K562 (cell line): ENCODE measurements around the gene SGMS1. TPM values are rescaled to one million over a fixed set of nuclear protein-coding genes. Genes with fewer than 3 reads are reported as not detected.

Source experiments
- LEF1 ChIP-seq: fragments of 450-650 bp; IDR thresholded peaks from 2 replicates; pipeline ENCODE4 v1.6.1; 2016; ENCODE audit warnings: mild to moderate bottlenecking
- MCM5 ChIP-seq: fragments of 450-650 bp; IDR thresholded peaks from 2 replicates; pipeline ENCODE4 v1.6.1; 2016; ENCODE audit warnings: low read depth
- NONO ChIP-seq, 2 experiments: fragments of 200-400 bp in 1 of 2; fragments of 450-650 bp in 1 of 2; formaldehyde crosslinking in 1 of 2; IDR thresholded peaks; 2 replicates each; pipeline ENCODE4 v1.6.1; 2017; ENCODE audit warnings: low read depth in 2 of 2, mild to moderate bottlenecking in 2 of 2, moderate library complexity in 2 of 2, low read length in 1 of 2
- PCBP2 ChIP-seq: fragments of 200-400 bp; formaldehyde crosslinking; IDR thresholded peaks from 2 replicates; pipeline ENCODE4 v1.6.1; 2018; ENCODE audit warnings: low read length, low read depth, mild to moderate bottlenecking, moderate library complexity; ENCODE audit not compliant: poor library complexity, severe bottlenecking
- PHTF2 ChIP-seq: fragments of 250-450 bp; sonication (Bioruptor Pico); IDR thresholded peaks from 2 replicates; pipeline ENCODE4 v1.5.0; 2021; ENCODE audit warnings: mild to moderate bottlenecking
- POLR2B ChIP-seq: fragments of 450-650 bp; IDR thresholded peaks from 2 replicates; pipeline ENCODE4 v1.6.1; 2018; ENCODE audit warnings: low read depth; ENCODE audit not compliant: partially characterized antibody
- RFX5 ChIP-seq: IDR thresholded peaks from 2 replicates; pipeline ENCODE4 v1.6.1; 2011; ENCODE audit warnings: low read depth, mild to moderate bottlenecking, improper control_type of control experiment, low read length
- polyA plus RNA-seq, 8 experiments: library from polyadenylated mRNA; depleted of rRNA in 4 of 8; stranded (reverse) in 5 of 8; unstranded in 3 of 8; fragments of >200 nt; fragmentation: Nextera tagmentation in 2 of 8; fragmentation: Illumina TruSeq in 1 of 8; extraction: Ambion mirVana in 2 of 8; extraction: Trizol in 1 of 8; gene quantifications; 2 replicates each; pipeline versions ENCODE4 v1.2.1 to v1.2.3, GENCODE V29; 2011 to 2014; ENCODE audit warnings: inconsistent platforms in 1 of 8, missing spikeins in 1 of 8
- total RNA-seq, 7 experiments: library from RNA; depleted of rRNA in 6 of 7; stranded (reverse); fragments of >200 nt in 6 of 7; fragmentation: Illumina TruSeq in 2 of 7; extraction: Trizol in 2 of 7; gene quantifications; 2 replicates each; pipeline versions ENCODE4 v1.2.1 to v1.2.3, GENCODE V29; 2011 to 2021; ENCODE audit warnings: low replicate concordance in 1 of 7
- TF ChIP-seq, protein P1 (sequence below): sonication (generic); formaldehyde crosslinking; IDR thresholded peaks from 2 replicates; pipeline ENCODE4 v1.4.0; 2020; ENCODE audit warnings: mild to moderate bottlenecking, missing genetic modification reagents
- TF ChIP-seq, protein P2 (sequence below), 2 experiments: fragments of 450-650 bp; IDR thresholded peaks; 2 replicates each; pipeline ENCODE4 v1.6.1; 2016; ENCODE audit warnings: mild to moderate bottlenecking in 2 of 2, borderline replicate concordance in 1 of 2, low read depth in 1 of 2, moderate library complexity in 1 of 2
- TF ChIP-seq, protein P3 (sequence below), 2 experiments: fragments of 450-650 bp; IDR thresholded peaks; 2 replicates each; pipeline ENCODE4 v1.6.1; 2016
- TF ChIP-seq, protein P4 (sequence below): sonication (generic); formaldehyde crosslinking; IDR thresholded peaks from 2 replicates; pipeline ENCODE4 v1.8.1; 2023; ENCODE audit warnings: mild to moderate bottlenecking, missing genetic modification reagents
- TF ChIP-seq, protein P5 (sequence below): sonication (generic); formaldehyde crosslinking; IDR thresholded peaks from 2 replicates; pipeline ENCODE4 v1.5.0; 2020; ENCODE audit warnings: missing genetic modification reagents

SGMS1 gene
- total and polyA plus RNA-seq, 9 of the 15 experiments (the other 6 are each of a cell fraction or from before 2014, with no cell fraction given) = 22.6 to 232 (median 82.2) TPM

DNA sequence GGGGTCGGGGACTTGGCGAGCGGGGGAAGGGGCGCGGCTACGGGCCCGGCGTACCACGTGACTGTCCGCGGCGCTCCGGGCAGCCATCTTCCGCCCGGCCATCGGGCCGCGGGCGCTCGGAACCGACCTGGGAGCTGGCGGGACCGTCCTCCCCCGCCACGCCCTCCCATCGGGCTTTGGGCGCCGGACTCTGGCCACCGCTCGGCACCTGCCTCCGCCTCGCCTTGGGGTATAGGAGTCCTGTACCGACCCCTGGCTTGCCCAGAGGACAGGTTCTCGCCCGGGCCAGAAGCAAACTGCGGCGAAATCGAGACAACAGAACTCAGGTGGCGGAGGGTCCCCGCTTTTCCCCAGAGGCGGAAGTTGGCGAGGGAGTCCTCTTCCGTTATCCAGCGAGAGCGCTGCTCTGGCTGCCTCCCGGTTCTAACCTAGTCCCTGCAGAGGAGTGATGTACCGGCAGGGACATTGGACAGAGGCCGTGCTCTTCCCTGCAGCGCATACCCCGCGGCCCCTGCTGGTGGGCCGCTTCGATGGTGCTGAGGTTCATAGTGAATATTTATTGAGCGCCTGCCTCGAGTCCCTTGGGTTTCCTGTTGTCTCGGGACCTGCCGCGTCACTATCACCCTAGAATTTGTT is 1.2 kb upstream of the SGMS1 start (continued):
- TF ChIP-seq MCM5 = no peak
- TF ChIP-seq, protein P1, sequence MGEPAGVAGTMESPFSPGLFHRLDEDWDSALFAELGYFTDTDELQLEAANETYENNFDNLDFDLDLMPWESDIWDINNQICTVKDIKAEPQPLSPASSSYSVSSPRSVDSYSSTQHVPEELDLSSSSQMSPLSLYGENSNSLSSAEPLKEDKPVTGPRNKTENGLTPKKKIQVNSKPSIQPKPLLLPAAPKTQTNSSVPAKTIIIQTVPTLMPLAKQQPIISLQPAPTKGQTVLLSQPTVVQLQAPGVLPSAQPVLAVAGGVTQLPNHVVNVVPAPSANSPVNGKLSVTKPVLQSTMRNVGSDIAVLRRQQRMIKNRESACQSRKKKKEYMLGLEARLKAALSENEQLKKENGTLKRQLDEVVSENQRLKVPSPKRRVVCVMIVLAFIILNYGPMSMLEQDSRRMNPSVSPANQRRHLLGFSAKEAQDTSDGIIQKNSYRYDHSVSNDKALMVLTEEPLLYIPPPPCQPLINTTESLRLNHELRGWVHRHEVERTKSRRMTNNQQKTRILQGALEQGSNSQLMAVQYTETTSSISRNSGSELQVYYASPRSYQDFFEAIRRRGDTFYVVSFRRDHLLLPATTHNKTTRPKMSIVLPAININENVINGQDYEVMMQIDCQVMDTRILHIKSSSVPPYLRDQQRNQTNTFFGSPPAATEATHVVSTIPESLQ = no peak
- TF ChIP-seq, protein P2, sequence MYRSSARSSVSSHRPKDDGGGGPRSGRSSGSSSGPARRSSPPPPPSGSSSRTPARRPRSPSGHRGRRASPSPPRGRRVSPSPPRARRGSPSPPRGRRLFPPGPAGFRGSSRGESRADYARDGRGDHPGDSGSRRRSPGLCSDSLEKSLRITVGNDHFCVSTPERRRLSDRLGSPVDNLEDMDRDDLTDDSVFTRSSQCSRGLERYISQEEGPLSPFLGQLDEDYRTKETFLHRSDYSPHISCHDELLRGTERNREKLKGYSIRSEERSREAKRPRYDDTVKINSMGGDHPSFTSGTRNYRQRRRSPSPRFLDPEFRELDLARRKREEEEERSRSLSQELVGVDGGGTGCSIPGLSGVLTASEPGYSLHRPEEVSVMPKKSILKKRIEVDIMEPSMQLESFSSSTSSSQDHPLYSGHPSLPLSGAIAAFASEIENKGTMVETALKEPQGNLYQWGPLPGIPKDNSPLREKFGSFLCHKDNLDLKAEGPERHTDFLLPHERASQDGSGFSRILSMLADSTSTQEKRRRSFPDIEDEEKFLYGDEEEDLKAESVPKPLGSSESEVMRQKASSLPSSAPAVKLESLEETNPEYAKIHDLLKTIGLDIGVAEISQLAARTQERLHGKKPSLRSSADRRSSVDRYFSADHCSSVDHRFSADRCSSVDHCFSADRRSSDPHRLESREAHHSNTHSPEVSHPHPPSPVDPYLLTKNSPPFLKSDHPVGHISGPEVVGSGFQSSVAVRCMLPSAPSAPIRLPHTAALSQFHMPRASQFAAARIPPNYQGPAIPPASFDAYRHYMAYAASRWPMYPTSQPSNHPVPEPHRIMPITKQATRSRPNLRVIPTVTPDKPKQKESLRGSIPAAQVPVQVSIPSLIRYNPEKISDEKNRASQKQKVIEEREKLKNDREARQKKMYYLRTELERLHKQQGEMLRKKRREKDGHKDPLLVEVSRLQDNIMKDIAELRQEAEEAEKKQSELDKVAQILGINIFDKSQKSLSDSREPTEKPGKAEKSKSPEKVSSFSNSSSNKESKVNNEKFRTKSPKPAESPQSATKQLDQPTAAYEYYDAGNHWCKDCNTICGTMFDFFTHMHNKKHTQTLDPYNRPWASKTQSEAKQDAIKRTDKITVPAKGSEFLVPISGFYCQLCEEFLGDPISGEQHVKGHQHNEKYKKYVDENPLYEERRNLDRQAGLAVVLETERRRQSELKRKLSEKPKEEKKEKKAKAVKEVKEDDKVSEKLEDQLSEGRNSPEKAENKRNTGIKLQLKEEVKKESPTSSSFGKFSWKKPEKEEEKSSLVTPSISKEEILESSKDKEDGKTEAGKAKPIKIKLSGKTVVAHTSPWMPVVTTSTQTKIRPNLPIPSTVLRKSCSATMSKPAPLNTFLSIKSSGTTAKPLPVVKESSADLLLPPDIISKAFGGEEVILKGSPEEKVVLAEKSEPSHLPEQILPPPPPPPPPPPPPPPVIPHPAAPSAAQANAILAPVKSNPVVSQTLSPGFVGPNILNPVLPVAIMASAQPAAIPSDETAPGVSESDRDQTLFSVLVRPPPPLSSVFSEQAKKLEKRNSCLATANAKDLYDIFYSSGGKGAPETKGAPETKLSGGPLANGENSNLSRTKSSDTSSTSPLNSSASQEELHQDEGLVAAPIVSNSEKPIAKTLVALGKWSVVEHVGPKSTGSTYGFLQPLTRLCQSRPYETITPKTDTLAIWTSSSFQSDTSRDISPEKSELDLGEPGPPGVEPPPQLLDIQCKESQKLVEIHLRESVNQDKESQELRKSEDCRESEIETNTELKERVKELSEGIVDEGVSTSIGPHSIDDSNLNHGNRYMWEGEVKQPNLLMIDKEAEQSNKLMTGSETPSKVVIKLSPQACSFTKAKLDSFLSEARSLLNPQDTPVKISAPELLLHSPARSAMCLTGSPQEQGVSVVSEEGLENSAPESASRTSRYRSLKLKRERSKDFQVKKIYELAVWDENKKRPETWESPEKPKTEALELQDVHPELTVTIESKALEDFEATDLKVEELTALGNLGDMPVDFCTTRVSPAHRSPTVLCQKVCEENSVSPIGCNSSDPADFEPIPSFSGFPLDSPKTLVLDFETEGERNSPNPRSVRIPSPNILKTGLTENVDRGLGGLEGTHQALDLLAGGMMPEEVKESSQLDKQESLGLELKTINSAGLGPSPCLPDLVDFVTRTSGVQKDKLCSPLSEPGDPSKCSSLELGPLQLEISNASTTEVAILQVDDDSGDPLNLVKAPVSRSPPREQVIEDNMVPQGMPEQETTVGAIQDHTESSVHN (IDR thresholded peaks at IDR 0.05; ENCODE audit: borderline replicate concordance in 1 of 2, low read depth in 1 of 2) = no peak
- TF ChIP-seq POLR2B = peak; percentile 67
- TF ChIP-seq PHTF2 (CRISPR knock-in tag) = no peak
- no peak for TF ChIP-seq PCBP2
- TF ChIP-seq, protein P3, sequence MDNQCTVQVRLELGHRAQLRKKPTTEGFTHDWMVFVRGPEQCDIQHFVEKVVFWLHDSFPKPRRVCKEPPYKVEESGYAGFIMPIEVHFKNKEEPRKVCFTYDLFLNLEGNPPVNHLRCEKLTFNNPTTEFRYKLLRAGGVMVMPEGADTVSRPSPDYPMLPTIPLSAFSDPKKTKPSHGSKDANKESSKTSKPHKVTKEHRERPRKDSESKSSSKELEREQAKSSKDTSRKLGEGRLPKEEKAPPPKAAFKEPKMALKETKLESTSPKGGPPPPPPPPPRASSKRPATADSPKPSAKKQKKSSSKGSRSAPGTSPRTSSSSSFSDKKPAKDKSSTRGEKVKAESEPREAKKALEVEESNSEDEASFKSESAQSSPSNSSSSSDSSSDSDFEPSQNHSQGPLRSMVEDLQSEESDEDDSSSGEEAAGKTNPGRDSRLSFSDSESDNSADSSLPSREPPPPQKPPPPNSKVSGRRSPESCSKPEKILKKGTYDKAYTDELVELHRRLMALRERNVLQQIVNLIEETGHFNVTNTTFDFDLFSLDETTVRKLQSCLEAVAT (IDR thresholded peaks at IDR 0.05) = peak; percentile 62 to 70; a peak in 3 of 4 replicates
- peak in 1 of 2 experiments; percentile 64; a peak in 2 of 4 replicates for TF ChIP-seq NONO (IDR thresholded peaks at IDR 0.05; ENCODE audit: low read depth in 2 of 2, low read length in 1 of 2)
- TF ChIP-seq RFX5 = no peak
- TF ChIP-seq, protein P4, sequence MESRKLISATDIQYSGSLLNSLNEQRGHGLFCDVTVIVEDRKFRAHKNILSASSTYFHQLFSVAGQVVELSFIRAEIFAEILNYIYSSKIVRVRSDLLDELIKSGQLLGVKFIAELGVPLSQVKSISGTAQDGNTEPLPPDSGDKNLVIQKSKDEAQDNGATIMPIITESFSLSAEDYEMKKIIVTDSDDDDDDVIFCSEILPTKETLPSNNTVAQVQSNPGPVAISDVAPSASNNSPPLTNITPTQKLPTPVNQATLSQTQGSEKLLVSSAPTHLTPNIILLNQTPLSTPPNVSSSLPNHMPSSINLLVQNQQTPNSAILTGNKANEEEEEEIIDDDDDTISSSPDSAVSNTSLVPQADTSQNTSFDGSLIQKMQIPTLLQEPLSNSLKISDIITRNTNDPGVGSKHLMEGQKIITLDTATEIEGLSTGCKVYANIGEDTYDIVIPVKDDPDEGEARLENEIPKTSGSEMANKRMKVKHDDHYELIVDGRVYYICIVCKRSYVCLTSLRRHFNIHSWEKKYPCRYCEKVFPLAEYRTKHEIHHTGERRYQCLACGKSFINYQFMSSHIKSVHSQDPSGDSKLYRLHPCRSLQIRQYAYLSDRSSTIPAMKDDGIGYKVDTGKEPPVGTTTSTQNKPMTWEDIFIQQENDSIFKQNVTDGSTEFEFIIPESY = 0 out of 2 replicates have a peak, but pooled peaks have one; percentile 7
- TF ChIP-seq, protein P5, sequence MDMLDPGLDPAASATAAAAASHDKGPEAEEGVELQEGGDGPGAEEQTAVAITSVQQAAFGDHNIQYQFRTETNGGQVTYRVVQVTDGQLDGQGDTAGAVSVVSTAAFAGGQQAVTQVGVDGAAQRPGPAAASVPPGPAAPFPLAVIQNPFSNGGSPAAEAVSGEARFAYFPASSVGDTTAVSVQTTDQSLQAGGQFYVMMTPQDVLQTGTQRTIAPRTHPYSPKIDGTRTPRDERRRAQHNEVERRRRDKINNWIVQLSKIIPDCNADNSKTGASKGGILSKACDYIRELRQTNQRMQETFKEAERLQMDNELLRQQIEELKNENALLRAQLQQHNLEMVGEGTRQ (CRISPR knock-in tag) = peak; percentile 79
- TF ChIP-seq LEF1 = no peak
